A673 (cell line): Measurements from ENCODE around the gene TBL1X. TPM values are rescaled to one million over a fixed set of nuclear protein-coding genes. Genes with fewer than 3 reads are reported as not detected.

Experiments used
- BruUV-seq: library from RNA; stranded (reverse); fragments of 400-500 nt; replicated peaks from 2 replicates; lab custom pipeline; 2021; lab: Mats Ljungman, UMichigan
- CTCF ChIA-PET: fragments of 300-600 bp; sonication (Branson Sonifier 250); formaldehyde crosslinking; loops from one replicate; lab custom pipeline; 2022; ENCODE audit warnings: antibody characterized with exemption; lab: Charles Lee
- POLR2A ChIA-PET: fragments of 300-600 bp; sonication (Branson Sonifier 250); formaldehyde crosslinking; loops from one replicate; lab custom pipeline; 2022; ENCODE audit warnings: antibody characterized with exemption; ENCODE audit not compliant: low non-redundant PET; lab: Charles Lee
- DNase-seq: peaks from one replicate; pipeline ENCODE4 v3.0.0-alpha.2; 2015; ENCODE audit warnings: low spot score
- H3K27ac ChIP-seq: fragments of 200-600 bp; sonication (generic); 2 replicates; pipeline ENCODE4 v1.5.1; 2016; ENCODE audit warnings: mixed run types, low read depth, mild to moderate bottlenecking, mixed read lengths, antibody characterized with exemption, low read length; ENCODE audit not compliant: poor library complexity, severe bottlenecking
- H3K27me3 ChIP-seq: fragments of 200-600 bp; sonication (generic); replicated peaks from 2 replicates; pipeline ENCODE4 v1.6.1; 2017; ENCODE audit warnings: mixed run types, low read depth, mild to moderate bottlenecking, mixed read lengths, antibody characterized with exemption, low read length; ENCODE audit not compliant: insufficient read depth, poor library complexity
- H3K36me3 ChIP-seq: fragments of 200-600 bp; sonication (generic); 2 replicates; pipeline ENCODE4 v1.6.1; 2016; ENCODE audit warnings: mixed run types, mild to moderate bottlenecking, mixed read lengths, antibody characterized with exemption, low read length; ENCODE audit not compliant: insufficient read depth, poor library complexity, severe bottlenecking
- H3K4me1 ChIP-seq: fragments of 200-600 bp; sonication (generic); 2 replicates; pipeline ENCODE4 v1.6.1; 2017; ENCODE audit warnings: mixed run types, mild to moderate bottlenecking, mixed read lengths, antibody characterized with exemption, low read length; ENCODE audit not compliant: insufficient read depth, poor library complexity, severe bottlenecking
- H3K4me3 ChIP-seq: fragments of 200-600 bp; sonication (generic); 2 replicates; pipeline ENCODE4 v1.5.1; 2016; ENCODE audit warnings: low read depth, mixed run types, mild to moderate bottlenecking, mixed read lengths, low read length; ENCODE audit not compliant: poor library complexity, severe bottlenecking
- H3K9me3 ChIP-seq: fragments of 200-600 bp; sonication (generic); 2 replicates; pipeline ENCODE4 v1.6.1; 2016; ENCODE audit warnings: mixed run types, low read depth, mild to moderate bottlenecking, mixed read lengths, antibody characterized with exemption, low read length; ENCODE audit not compliant: poor library complexity, severe bottlenecking
- CTCF ChIP-seq: fragments of 300-800, 200-600 bp; sonication (generic); conservative IDR thresholded peaks from 2 replicates; pipeline ENCODE4 v1.5.1; 2017; ENCODE audit warnings: low read depth, mild to moderate bottlenecking, antibody characterized with exemption, low read length, moderate library complexity, mixed read lengths
- EZH2 ChIP-seq: fragments of 200-600 bp; sonication (generic); IDR thresholded peaks from 2 replicates; pipeline ENCODE4 v1.6.1; 2017; ENCODE audit warnings: borderline replicate concordance, low read depth, mild to moderate bottlenecking, mixed read lengths, antibody characterized with exemption, low read length; ENCODE audit not compliant: poor library complexity, severe bottlenecking
- intact Hi-C: fragments of 100-400 bp; cut with micrococcal nuclease; formaldehyde crosslinking; loops from one replicate; pipeline ENCODE4 v1.10.0; 2022; ENCODE audit not compliant: unreplicated experiment
- total RNA-seq: library from RNA; stranded (reverse); gene quantifications from 2 replicates; pipeline ENCODE4 v1.2.3, GENCODE V29; 2021

The TBL1X gene
- total RNA-seq, 1 experiment from 2014 or later, result 26.9 TPM

GRCh38 chrX:9606971-9607370, 142.1 kb downstream of the TBL1X start:
- H3K9me3 ChIP-seq, result no peaks in the 10 kb centered on the region
- no peak overlapping the region for H3K4me3 ChIP-seq
- DNase-seq, result no peak
- CTCF ChIA-PET, result no interaction called here
- H3K36me3 ChIP-seq, result no peaks in the 10 kb centered on the region
- POLR2A ChIA-PET, result no interaction called here
- intact Hi-C loops, result no loop called here
- no peak for TF ChIP-seq EZH2
- no peak for TF ChIP-seq CTCF
- H3K4me1 ChIP-seq, result peaks cover 22% of the 10 kb centered on the region
- H3K27ac ChIP-seq, result no peak overlapping the region
- H3K27me3 ChIP-seq, result no peaks in the 10 kb centered on the region
- BruUV-seq, result no TSS peak

GRCh38 chrX:9609499-9609898, 144.6 kb downstream of the TBL1X start:
- H3K4me1 ChIP-seq, result peaks cover 24% of the 10 kb centered on the region
- BruUV-seq, result no TSS peak
- POLR2A ChIA-PET, result no interaction called here
- no peaks in the 10 kb centered on the region for H3K36me3 ChIP-seq
- no peak overlapping the region for H3K27ac ChIP-seq
- DNase-seq, result no peak
- CTCF ChIA-PET, result no interaction called here
- H3K9me3 ChIP-seq, result no peaks in the 10 kb centered on the region
- intact Hi-C loops, result no loop called here
- TF ChIP-seq CTCF (no peak), EZH2 (no peak)
- no peak overlapping the region for H3K4me3 ChIP-seq
- H3K27me3 ChIP-seq, result no peaks in the 10 kb centered on the region

- Histone ChIP-seq H3K4me3 (no peak overlapping the region), H3K36me3 (no peaks in the 10 kb centered on the region), H3K27ac (no peak overlapping the region), H3K27me3 (no peaks in the 10 kb centered on the region), H3K9me3 (no peaks in the 10 kb centered on the region), H3K4me1 (peaks cover 24% of the 10 kb centered on the region)
- TF ChIP-seq CTCF, result no peak
- no peak for TF ChIP-seq EZH2
- intact Hi-C loops, result no loop called here
- POLR2A ChIA-PET, result no interaction called here
- DNase-seq, result no peak
- no TSS peak for BruUV-seq
- CTCF ChIA-PET, result no interaction called here
Measured at GRCh38 chrX:9609987-9610386, 145.1 kb downstream of the TBL1X start.
